HL-60 (cell line): ENCODE results near the gene TMEM266.

Experiments
- CTCF ChIP-seq: IDR thresholded peaks from one replicate; pipeline ENCODE4 v1.5.1; 2011; ENCODE audit warnings: low read length, control low read depth, inconsistent platforms; ENCODE audit not compliant: insufficient read depth
- GABPA ChIP-seq: IDR thresholded peaks from 2 replicates; pipeline ENCODE4 v1.6.1; 2012; ENCODE audit warnings: low read depth
- POLR2AphosphoS5 ChIP-seq: IDR thresholded peaks from 2 replicates; pipeline ENCODE4 v1.6.1; 2012; ENCODE audit warnings: low read depth

- TF ChIP-seq CTCF (no peak), GABPA (no peak), POLR2AphosphoS5 (no peak)
Observed at GRCh38 chr15:76175442-76175841, 115.7 kb downstream of the TMEM266 start.
